ENCODE measurements around the gene WASHC3.
"Not testable (repeated sequence)": the region's sequence is repeated elsewhere in the genome, so short reads cannot be mapped to it uniquely, and the experiment has no call there.

The WASHC3 gene

DNA sequence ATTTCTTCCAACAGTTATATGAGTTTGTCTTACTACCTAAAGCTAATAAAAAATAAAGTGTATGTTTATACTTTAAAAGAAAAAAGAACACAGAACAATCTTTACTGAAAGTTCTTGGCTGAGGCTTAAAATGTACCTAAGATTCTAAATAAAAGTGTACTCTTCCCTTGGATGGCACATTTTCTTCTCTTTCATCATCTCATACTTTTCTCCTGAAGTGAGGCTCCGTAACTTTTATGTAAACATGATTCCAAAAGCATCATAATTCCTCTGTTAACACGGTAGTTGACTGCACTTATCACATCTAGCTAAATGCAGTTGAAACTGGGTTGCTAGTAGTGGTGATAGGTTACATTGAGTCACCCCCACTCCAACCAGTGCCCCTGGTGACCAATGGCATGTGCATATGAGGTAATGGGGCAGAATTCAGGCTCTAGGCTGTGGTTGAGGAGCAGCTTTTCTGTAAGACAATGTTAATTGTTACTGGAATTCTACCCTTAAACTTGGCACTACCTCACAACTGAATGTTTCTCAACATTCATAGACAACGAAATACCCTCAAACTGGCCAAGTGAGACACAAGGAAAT is 38.4 kb downstream of the WASHC3 start:
- no peaks in the 10 kb centered on the region for H3K4me1 ChIP-seq (ENCODE audit: insufficient read depth, low read length)
- H4K20me1 ChIP-seq (ENCODE audit: insufficient read depth, low read length), result no peaks in the 10 kb centered on the region
- H2AFZ ChIP-seq (ENCODE audit: low read depth, low read length), result no peak overlapping the region
- H3K4me2 ChIP-seq (ENCODE audit: insufficient read depth, low read length), result no peak overlapping the region
- no peak overlapping the region for H3K27ac ChIP-seq (ENCODE audit: low read length)
- no peaks in the 10 kb centered on the region for H3K9me3 ChIP-seq (ENCODE audit: insufficient read depth, low read length, severe bottlenecking)
- H3K79me2 ChIP-seq (ENCODE audit: insufficient read depth, low read length), result no peaks in the 10 kb centered on the region
- H3K9ac ChIP-seq (ENCODE audit: low read depth, low read length), result no peak overlapping the region
- DNase-seq, result no peak
- no peak overlapping the region for H3K4me3 ChIP-seq (ENCODE audit: low read depth in 1 of 2, low read length in 2 of 2)
- no peaks in the 10 kb centered on the region for H3K27me3 ChIP-seq (ENCODE audit: insufficient read depth, low read length, poor library complexity)
- peaks cover 12% of the 10 kb centered on the region; the same call in 1 of the 2 replicates for H3K36me3 ChIP-seq (ENCODE audit: insufficient read depth, low read length)
- ATAC-seq (ENCODE audit: insufficient read depth, low read depth), result no peak
- TF ChIP-seq, protein P1, sequence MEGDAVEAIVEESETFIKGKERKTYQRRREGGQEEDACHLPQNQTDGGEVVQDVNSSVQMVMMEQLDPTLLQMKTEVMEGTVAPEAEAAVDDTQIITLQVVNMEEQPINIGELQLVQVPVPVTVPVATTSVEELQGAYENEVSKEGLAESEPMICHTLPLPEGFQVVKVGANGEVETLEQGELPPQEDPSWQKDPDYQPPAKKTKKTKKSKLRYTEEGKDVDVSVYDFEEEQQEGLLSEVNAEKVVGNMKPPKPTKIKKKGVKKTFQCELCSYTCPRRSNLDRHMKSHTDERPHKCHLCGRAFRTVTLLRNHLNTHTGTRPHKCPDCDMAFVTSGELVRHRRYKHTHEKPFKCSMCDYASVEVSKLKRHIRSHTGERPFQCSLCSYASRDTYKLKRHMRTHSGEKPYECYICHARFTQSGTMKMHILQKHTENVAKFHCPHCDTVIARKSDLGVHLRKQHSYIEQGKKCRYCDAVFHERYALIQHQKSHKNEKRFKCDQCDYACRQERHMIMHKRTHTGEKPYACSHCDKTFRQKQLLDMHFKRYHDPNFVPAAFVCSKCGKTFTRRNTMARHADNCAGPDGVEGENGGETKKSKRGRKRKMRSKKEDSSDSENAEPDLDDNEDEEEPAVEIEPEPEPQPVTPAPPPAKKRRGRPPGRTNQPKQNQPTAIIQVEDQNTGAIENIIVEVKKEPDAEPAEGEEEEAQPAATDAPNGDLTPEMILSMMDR (IDR thresholded peaks at IDR 0.05; ENCODE audit: borderline replicate concordance, extremely low read depth, low read length, poor library complexity, severe bottlenecking), result no peak
- no peak for TF ChIP-seq EZH2 (IDR thresholded peaks at IDR 0.05; ENCODE audit: borderline replicate concordance, low read depth, low read length, severe bottlenecking)

DNA sequence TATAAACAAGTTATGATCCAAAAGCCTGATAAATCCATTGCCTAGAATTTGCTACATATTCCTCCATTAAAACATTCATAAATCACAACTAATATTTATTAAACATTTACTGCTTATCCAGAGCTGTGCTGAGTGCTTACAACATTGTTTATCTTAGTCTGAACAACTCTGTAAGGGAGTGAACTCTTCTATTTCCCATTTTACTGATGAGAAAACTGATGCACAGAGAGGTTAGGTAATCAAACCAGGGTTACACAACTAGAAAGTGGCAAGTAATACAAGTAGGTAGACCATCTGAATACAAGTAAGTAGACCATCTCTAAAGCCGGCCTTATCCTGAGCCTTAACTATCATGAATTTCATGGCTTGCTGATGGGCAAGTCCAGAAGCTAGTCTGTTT is 39.5 kb downstream of the WASHC3 start:
- Histone ChIP-seq H3K27ac (ENCODE audit: low read length) (no peak overlapping the region), H2AFZ (ENCODE audit: low read depth, low read length) (no peak overlapping the region), H3K36me3 (ENCODE audit: insufficient read depth, low read length) (peaks cover 15% of the 10 kb centered on the region; the same call in 1 of the 2 replicates), H3K9ac (ENCODE audit: low read depth, low read length) (no peak overlapping the region), H3K27me3 (ENCODE audit: insufficient read depth, low read length, poor library complexity) (no peaks in the 10 kb centered on the region), H3K4me2 (ENCODE audit: insufficient read depth, low read length) (no peak overlapping the region), H3K9me3 (ENCODE audit: insufficient read depth, low read length, severe bottlenecking) (no peaks in the 10 kb centered on the region), H3K79me2 (ENCODE audit: insufficient read depth, low read length) (no peaks in the 10 kb centered on the region), H3K4me3 (ENCODE audit: low read depth in 1 of 2, low read length in 2 of 2) (no peak overlapping the region), H3K4me1 (ENCODE audit: insufficient read depth, low read length) (no peaks in the 10 kb centered on the region), H4K20me1 (ENCODE audit: insufficient read depth, low read length) (no peaks in the 10 kb centered on the region)
- no peak for ATAC-seq (ENCODE audit: insufficient read depth, low read depth)
- DNase-seq, result no peak
- TF ChIP-seq, protein P1 (IDR thresholded peaks at IDR 0.05; ENCODE audit: borderline replicate concordance, extremely low read depth, low read length, poor library complexity, severe bottlenecking), result no peak
- TF ChIP-seq EZH2 (IDR thresholded peaks at IDR 0.05; ENCODE audit: borderline replicate concordance, low read depth, low read length, severe bottlenecking), result no peak

DNA sequence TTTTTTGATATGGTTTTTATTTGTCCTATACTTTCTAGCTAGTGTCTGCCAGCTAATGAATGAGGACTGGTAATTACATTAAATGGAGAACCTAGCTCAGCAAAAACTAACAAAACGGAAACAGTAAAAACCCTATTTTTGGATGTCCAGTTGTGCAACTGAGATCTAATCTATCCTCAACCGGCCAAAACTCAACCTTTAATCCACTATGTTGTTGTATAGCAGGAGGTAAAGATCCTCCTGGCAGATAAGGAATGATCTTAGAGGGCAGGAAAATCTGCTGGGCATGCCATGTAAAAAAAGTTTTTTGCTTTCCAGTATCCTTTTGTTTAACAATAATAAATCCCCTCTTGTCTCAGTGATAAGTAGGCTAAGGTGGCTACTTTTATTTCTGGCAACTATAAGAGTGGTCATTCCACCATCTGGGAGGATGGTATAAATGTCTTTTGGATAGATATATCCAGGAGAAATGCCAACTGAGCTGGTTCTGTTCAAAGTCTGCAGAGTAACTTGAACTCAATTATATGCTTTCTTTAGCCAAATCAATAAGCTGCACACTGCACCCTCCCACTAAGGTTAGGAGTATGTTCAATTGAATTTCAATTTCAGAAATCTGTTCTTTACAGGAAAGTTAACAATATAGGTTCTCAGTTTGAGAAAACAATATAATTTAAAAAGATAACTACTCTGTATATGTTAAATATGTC is 40.1 kb downstream of the WASHC3 start:
- Histone ChIP-seq H3K4me2 (ENCODE audit: insufficient read depth, low read length) (no peak overlapping the region), H2AFZ (ENCODE audit: low read depth, low read length) (no peak overlapping the region), H3K9me3 (ENCODE audit: insufficient read depth, low read length, severe bottlenecking) (no peaks in the 10 kb centered on the region), H3K4me3 (ENCODE audit: low read depth in 1 of 2, low read length in 2 of 2) (no peak overlapping the region), H4K20me1 (ENCODE audit: insufficient read depth, low read length) (no peaks in the 10 kb centered on the region), H3K79me2 (ENCODE audit: insufficient read depth, low read length) (no peaks in the 10 kb centered on the region), H3K9ac (ENCODE audit: low read depth, low read length) (no peak overlapping the region), H3K27me3 (ENCODE audit: insufficient read depth, low read length, poor library complexity) (no peaks in the 10 kb centered on the region), H3K27ac (ENCODE audit: low read length) (no peak overlapping the region), H3K4me1 (ENCODE audit: insufficient read depth, low read length) (no peaks in the 10 kb centered on the region), H3K36me3 (ENCODE audit: insufficient read depth, low read length) (peaks cover 15% of the 10 kb centered on the region; the same call in 1 of the 2 replicates)
- DNase-seq (no peak), ATAC-seq (ENCODE audit: insufficient read depth, low read depth) (no peak)
- TF ChIP-seq EZH2 (IDR thresholded peaks at IDR 0.05; ENCODE audit: borderline replicate concordance, low read depth, low read length, severe bottlenecking), result no peak
- TF ChIP-seq, protein P1 (IDR thresholded peaks at IDR 0.05; ENCODE audit: borderline replicate concordance, extremely low read depth, low read length, poor library complexity, severe bottlenecking), result no peak

DNA sequence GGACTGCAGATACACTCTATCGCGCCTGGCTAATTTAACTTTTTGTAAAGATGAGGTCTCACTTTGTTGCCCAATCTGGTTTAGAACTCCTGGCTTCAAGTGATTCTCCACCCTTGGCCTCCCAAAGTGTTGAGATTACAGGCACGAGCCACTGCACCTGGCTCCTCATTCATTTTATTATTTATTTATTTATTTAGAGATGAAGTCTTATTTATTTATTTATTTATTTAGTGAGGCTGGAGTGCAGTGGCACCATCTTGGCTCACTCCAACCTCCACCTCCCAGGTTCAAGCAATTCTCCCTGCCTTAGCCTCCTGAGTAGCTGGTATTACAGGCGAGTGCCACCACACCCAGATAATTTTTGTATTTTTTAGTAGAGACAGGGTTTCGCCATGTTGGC is 43.2 kb downstream of the WASHC3 start:
- not testable (repeated sequence) for H3K9ac ChIP-seq (ENCODE audit: low read depth, low read length); H3K4me2 ChIP-seq (ENCODE audit: insufficient read depth, low read length); H3K79me2 ChIP-seq (ENCODE audit: insufficient read depth, low read length); H3K9me3 ChIP-seq (ENCODE audit: insufficient read depth, low read length, severe bottlenecking); H3K27ac ChIP-seq (ENCODE audit: low read length); ATAC-seq (ENCODE audit: insufficient read depth, low read depth); H3K4me3 ChIP-seq (ENCODE audit: low read depth in 1 of 2, low read length in 2 of 2); H3K36me3 ChIP-seq (ENCODE audit: insufficient read depth, low read length); H4K20me1 ChIP-seq (ENCODE audit: insufficient read depth, low read length); H2AFZ ChIP-seq (ENCODE audit: low read depth, low read length); DNase-seq; H3K4me1 ChIP-seq (ENCODE audit: insufficient read depth, low read length); H3K27me3 ChIP-seq (ENCODE audit: insufficient read depth, low read length, poor library complexity)

All from DND-41 (cell line).